HCT116 (cell line): ENCODE data around the gene CAPN1. TPM values are rescaled to one million over a fixed set of nuclear protein-coding genes. Genes with fewer than 3 reads are reported as not detected.

ENCODE experiments used
- ATAC-seq: fragments of 200-7000 bp; cut with Tn5 transposase; 2 replicates; pipeline ENCODE4 v1.9.1; 2020; ENCODE audit warnings: mild to moderate bottlenecking, moderate library complexity
- BruUV-seq: library from RNA; stranded (reverse); fragments of 400-500 nt; replicated peaks from 2 replicates; lab custom pipeline; 2021; lab: Mats Ljungman, UMichigan
- CTCF ChIA-PET: fragments of 300-600 bp; sonication (Branson Sonifier 250); formaldehyde crosslinking; loops from one replicate; lab custom pipeline; 2021; ENCODE audit warnings: antibody characterized with exemption; lab: Charles Lee
- POLR2A ChIA-PET: fragments of 300-600, 350-600 bp; sonication (Branson Sonifier 250); formaldehyde crosslinking; loops from one replicate; lab custom pipeline; 2021; ENCODE audit warnings: antibody characterized with exemption; lab: Charles Lee
- RAD21 ChIA-PET, 2 experiments: fragments of 300-600 bp; sonication (Branson Sonifier 250); formaldehyde crosslinking; loops; one replicate each; lab custom pipeline; 2023; ENCODE audit warnings: low total read pairs in 2 of 2; ENCODE audit not compliant: uncharacterized antibody in 2 of 2, unreplicated experiment in 2 of 2, low non-redundant PET in 1 of 2; lab: Charles Lee
- DNase-seq: peaks from one replicate; pipeline ENCODE4 v3.0.0-alpha.2; 2010; ENCODE audit warnings: low read depth, low spot score
- H2AFZ ChIP-seq: fragments of 200-600 bp; shearing (Covaris generic), sonication (generic); 2 replicates; pipeline ENCODE4 v1.6.1; 2017; ENCODE audit warnings: low read depth, mixed run types, mixed read lengths, antibody characterized with exemption, low read length; ENCODE audit not compliant: poor library complexity, severe bottlenecking
- H3K27ac ChIP-seq: 2 replicates; pipeline ENCODE4 v1.5.1; 2012; ENCODE audit warnings: low read depth, low read length
- H3K27me3 ChIP-seq: fragments of 200-600 bp; sonication (generic); 2 replicates; pipeline ENCODE4 v1.6.1; 2016; ENCODE audit warnings: mixed run types, low read length, mixed read lengths; ENCODE audit not compliant: insufficient read depth
- H3K36me3 ChIP-seq, 2 experiments: fragments of 200-500 bp in 1 of 2; fragments of 200-600 bp in 1 of 2; sonication (Bioruptor generic) in 1 of 2; sonication (generic) in 1 of 2; 2 replicates each; pipeline versions ENCODE4 v1.5.1 to v1.6.1; 2014 to 2016; ENCODE audit warnings: low read length in 2 of 2, inconsistent platforms in 1 of 2, mixed read lengths in 1 of 2, mixed run types in 1 of 2; ENCODE audit not compliant: insufficient read depth in 2 of 2, control insufficient read depth in 1 of 2
- H3K4me1 ChIP-seq, 2 experiments: fragments of 200-600 bp in 1 of 2; sonication (generic) in 1 of 2; 2 replicates each; pipeline versions ENCODE4 v1.5.1 to v1.6.1; 2012 to 2017; ENCODE audit warnings: low read length in 2 of 2, inconsistent platforms in 1 of 2, mild to moderate bottlenecking in 1 of 2, mixed read lengths in 1 of 2, mixed run types in 1 of 2, moderate library complexity in 1 of 2; ENCODE audit not compliant: insufficient read depth in 2 of 2, control insufficient read depth in 1 of 2
- H3K4me2 ChIP-seq: fragments of 200-600 bp; sonication (generic); 2 replicates; pipeline ENCODE4 v1.6.1; 2017; ENCODE audit warnings: mixed run types, low read length, mixed read lengths
- H3K4me3 ChIP-seq, 2 experiments: fragments of 200-600 bp in 1 of 2; sonication (generic) in 1 of 2; replicated peaks in 1 of 2; 2 replicates each; pipeline ENCODE4 v1.5.1; 2011 to 2016; ENCODE audit warnings: low read length in 2 of 2, control low read depth in 1 of 2, low read depth in 1 of 2, mild to moderate bottlenecking in 1 of 2, mixed read lengths in 1 of 2, mixed run types in 1 of 2
- H3K79me2 ChIP-seq: fragments of 200-600 bp; sonication (generic); 2 replicates; pipeline ENCODE4 v1.6.1; 2017; ENCODE audit warnings: mild to moderate bottlenecking, mixed run types, low read length, moderate library complexity, mixed read lengths; ENCODE audit not compliant: insufficient read depth
- H3K9ac ChIP-seq: fragments of 200-600 bp; sonication (generic); 2 replicates; pipeline ENCODE4 v1.6.1; 2016; ENCODE audit warnings: low read length, mixed read lengths
- H3K9me2 ChIP-seq: fragments of 200-600 bp; sonication (generic), shearing (Covaris generic); 2 replicates; pipeline ENCODE4 v1.6.1; 2017; ENCODE audit warnings: mixed run types, mild to moderate bottlenecking, moderate library complexity; ENCODE audit not compliant: insufficient read depth
- H3K9me3 ChIP-seq, 2 experiments: fragments of 200-500 bp in 1 of 2; fragments of 200-600 bp in 1 of 2; sonication (Bioruptor generic) in 1 of 2; sonication (generic) in 1 of 2; 2 replicates each; pipeline ENCODE4 v1.6.1; 2014 to 2017; ENCODE audit warnings: low read length in 2 of 2, mixed read lengths in 2 of 2, inconsistent platforms in 1 of 2, low read depth in 1 of 2, mild to moderate bottlenecking in 1 of 2, mixed run types in 1 of 2, moderate library complexity in 1 of 2; ENCODE audit not compliant: control insufficient read depth in 1 of 2, insufficient read depth in 1 of 2
- H4K20me1 ChIP-seq: fragments of 200-600 bp; sonication (generic), shearing (Covaris generic); 2 replicates; pipeline ENCODE4 v1.6.1; 2017; ENCODE audit warnings: mixed run types, mild to moderate bottlenecking, moderate library complexity; ENCODE audit not compliant: insufficient read depth
- EGR1 ChIP-seq: IDR thresholded peaks from 2 replicates; pipeline ENCODE4 v1.6.1; 2012; ENCODE audit warnings: low read depth
- EZH2 ChIP-seq: fragments of 200-600 bp; sonication (generic); IDR thresholded peaks from 2 replicates; pipeline ENCODE4 v1.6.1; 2017; ENCODE audit warnings: antibody characterized with exemption, mixed run types
- EZH2phosphoT487 ChIP-seq: fragments of 200-600 bp; IDR thresholded peaks from 2 replicates; pipeline ENCODE4 v1.6.1; 2018; ENCODE audit warnings: antibody characterized with exemption, borderline replicate concordance
- FOSL1 ChIP-seq: IDR thresholded peaks from 2 replicates; pipeline ENCODE4 v1.6.1; 2012; ENCODE audit warnings: low read depth
- JUND ChIP-seq: IDR thresholded peaks from 2 replicates; pipeline ENCODE4 v1.6.1; 2012
- POLR2A ChIP-seq: IDR thresholded peaks from 2 replicates; pipeline ENCODE4 v1.7.0; 2011; ENCODE audit warnings: borderline replicate concordance; ENCODE audit not compliant: insufficient read depth, insufficient read length; ENCODE audit errors: extremely low read depth
- POLR2AphosphoS5 ChIP-seq: IDR thresholded peaks from 2 replicates; pipeline ENCODE4 v1.6.1; 2011; ENCODE audit warnings: mild to moderate bottlenecking, low read depth, low read length, moderate library complexity
- RAD21 ChIP-seq: IDR thresholded peaks from 2 replicates; pipeline ENCODE4 v1.6.1; 2012; ENCODE audit warnings: low read depth, mild to moderate bottlenecking
- SP1 ChIP-seq: IDR thresholded peaks from 2 replicates; pipeline ENCODE4 v1.6.1; 2012; ENCODE audit warnings: low read depth
- SRF ChIP-seq: IDR thresholded peaks from 2 replicates; pipeline ENCODE4 v1.6.1; 2012; ENCODE audit warnings: low read depth
- ZFX ChIP-seq: fragments of 450-650 bp; IDR thresholded peaks from 2 replicates; pipeline ENCODE4 v1.6.1; 2017
- ZNF274 ChIP-seq: fragments of 200-500 bp; sonication (Bioruptor generic); IDR thresholded peaks from 2 replicates; pipeline ENCODE4 v1.6.1; 2014; ENCODE audit warnings: mild to moderate bottlenecking, low read depth, low read length, inconsistent platforms
- intact Hi-C: fragments of 100-400 bp; cut with micrococcal nuclease; formaldehyde crosslinking; loops from 2 replicates; pipeline ENCODE4 v1.10.0; 2022
- total RNA-seq: library from RNA; stranded (reverse); gene quantifications from one replicate; pipeline ENCODE4 v1.2.1, GENCODE V29; 2021; ENCODE audit not compliant: unreplicated experiment
- TF ChIP-seq, protein P1 (sequence below): IDR thresholded peaks from 2 replicates; pipeline ENCODE4 v1.6.1; 2011; ENCODE audit warnings: mild to moderate bottlenecking, low read length, moderate library complexity; ENCODE audit not compliant: insufficient replicate concordance; ENCODE audit errors: extremely low read depth
- TF ChIP-seq, protein P2 (sequence below): IDR thresholded peaks from 2 replicates; pipeline ENCODE4 v1.6.1; 2012

CAPN1 gene
- total RNA-seq, 1 experiment from 2014 or later: 279 TPM

DNA sequence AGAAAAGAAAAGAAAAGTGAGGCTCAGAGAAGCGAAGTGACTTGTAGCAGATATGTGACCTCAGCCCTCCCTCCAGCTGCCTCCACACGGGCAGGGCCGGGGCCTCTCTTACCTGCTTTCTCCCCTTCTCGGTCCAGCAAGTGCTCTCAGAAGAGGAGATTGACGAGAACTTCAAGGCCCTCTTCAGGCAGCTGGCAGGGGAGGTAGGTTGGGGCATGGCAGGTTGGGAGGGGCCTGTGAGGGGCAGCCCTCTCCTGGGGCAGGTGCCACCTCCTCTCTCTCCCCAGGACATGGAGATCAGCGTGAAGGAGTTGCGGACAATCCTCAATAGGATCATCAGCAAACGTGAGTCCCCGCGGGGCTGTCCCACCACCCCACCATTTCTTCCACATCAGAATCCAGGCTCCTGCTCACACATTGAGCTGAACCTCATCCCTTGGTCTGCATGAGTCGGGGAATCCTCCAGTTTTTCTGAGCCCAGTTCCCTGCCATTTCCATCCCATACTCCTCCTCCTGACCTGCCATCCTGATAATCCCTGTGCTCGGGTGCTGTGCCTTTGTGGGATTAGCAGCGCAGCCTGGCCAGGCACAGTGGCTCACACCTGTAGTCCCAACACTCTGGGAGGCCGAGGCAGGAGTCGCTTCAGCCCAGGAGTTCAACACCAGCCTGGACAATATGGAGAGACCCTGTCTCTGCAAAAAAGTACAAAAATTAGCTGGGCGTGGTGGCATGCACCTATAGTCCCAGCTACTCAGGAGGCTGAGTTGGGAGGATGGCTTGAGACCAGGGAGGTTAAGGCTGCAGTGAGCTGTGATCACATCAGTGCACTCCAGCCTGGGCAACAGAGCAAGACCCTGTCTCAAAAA lies 26.4 kb downstream of the CAPN1 start:
- Histone ChIP-seq H3K9ac (no peak overlapping the region), H2AFZ (no peak overlapping the region), H3K27me3 (no peaks in the 10 kb centered on the region), H3K4me3 (no peak overlapping the region), H3K36me3 (peaks cover 17 to 62% of the 10 kb centered on the region in 2 experiments), H3K79me2 (no peaks in the 10 kb centered on the region), H3K9me2 (no peaks in the 10 kb centered on the region), H3K4me1 (peaks cover 0 to 3% of the 10 kb centered on the region in 2 experiments; a peak in 1 of 4 replicates), H3K4me2 (no peak overlapping the region), H3K27ac (no peak overlapping the region), H4K20me1 (no peaks in the 10 kb centered on the region), H3K9me3 (no peaks in the 10 kb centered on the region)
- ATAC-seq: no peak
- intact Hi-C loops: no loop called here
- BruUV-seq: no TSS peak
- TF ChIP-seq JUND (no peak), EZH2phosphoT487 (no peak), SP1 (no peak), ZFX (no peak), FOSL1 (no peak)
- ChIA-PET RAD21 (no interaction called here), POLR2A (no interaction called here), CTCF (interaction anchor here (0.7 kb wide), 1 partner anchor 27 kb away, joined by 3 read pairs; the partner anchor contains the start of gene CAPN1)
- DNase-seq: no peak

DNA sequence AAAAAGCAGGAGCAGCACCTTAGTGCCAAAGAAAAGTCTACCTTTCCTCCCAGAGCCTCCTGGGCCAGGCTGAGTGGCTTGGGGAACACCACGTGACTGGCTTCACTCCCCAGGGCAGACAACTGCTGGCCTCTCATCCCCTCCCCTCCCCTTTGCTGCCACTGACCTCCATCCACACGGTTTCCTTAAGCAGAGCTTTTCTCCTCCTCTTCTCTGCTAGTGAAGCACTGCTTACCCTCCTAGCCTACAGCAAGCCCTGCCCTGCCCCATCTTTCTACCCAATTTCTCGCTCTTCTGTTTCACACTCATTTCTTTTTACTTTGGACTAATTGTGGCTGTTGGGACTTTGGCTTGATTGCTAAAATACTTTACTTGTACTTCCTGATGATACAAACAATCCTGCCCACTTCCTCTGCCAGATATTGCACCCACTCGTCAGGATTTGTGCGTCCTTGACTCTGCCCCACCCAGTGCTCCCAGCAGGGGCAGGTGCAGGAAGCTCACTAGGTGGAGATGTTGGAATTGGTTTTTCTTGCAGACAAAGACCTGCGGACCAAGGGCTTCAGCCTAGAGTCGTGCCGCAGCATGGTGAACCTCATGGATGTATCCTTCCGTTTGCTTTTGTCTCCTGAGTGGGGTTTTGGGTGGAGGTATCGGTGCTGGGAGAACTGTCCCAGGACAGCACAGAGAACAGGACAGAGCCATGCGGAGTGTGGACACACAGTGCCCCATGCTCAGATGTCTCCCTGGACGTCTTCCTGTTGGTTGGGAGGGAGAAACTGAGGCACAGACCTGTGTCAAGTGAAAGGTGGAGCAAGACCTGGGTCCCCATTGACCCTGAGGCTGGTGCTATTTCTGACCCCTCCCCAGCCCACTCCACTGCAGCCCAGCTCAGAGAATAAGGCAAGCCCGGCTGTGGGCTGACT lies 27.3 kb downstream of the CAPN1 start:
- Histone ChIP-seq H3K27ac (no peak overlapping the region), H3K4me1 (peaks cover 0 to 8% of the 10 kb centered on the region in 2 experiments; a peak in 1 of 4 replicates), H3K4me3 (no peak overlapping the region), H3K9ac (no peak overlapping the region), H3K9me3 (no peaks in the 10 kb centered on the region), H2AFZ (no peak overlapping the region), H3K9me2 (no peaks in the 10 kb centered on the region), H4K20me1 (no peaks in the 10 kb centered on the region), H3K27me3 (no peaks in the 10 kb centered on the region), H3K36me3 (peaks cover 17 to 62% of the 10 kb centered on the region in 2 experiments), H3K4me2 (no peak overlapping the region), H3K79me2 (no peaks in the 10 kb centered on the region)
- RAD21 ChIA-PET: no interaction called here
- no peak for ATAC-seq
- no TSS peak for BruUV-seq
- intact Hi-C loops: no loop called here
- POLR2A ChIA-PET: no interaction called here
- no peak for DNase-seq
- TF ChIP-seq SRF: no peak
- TF ChIP-seq, protein P1, sequence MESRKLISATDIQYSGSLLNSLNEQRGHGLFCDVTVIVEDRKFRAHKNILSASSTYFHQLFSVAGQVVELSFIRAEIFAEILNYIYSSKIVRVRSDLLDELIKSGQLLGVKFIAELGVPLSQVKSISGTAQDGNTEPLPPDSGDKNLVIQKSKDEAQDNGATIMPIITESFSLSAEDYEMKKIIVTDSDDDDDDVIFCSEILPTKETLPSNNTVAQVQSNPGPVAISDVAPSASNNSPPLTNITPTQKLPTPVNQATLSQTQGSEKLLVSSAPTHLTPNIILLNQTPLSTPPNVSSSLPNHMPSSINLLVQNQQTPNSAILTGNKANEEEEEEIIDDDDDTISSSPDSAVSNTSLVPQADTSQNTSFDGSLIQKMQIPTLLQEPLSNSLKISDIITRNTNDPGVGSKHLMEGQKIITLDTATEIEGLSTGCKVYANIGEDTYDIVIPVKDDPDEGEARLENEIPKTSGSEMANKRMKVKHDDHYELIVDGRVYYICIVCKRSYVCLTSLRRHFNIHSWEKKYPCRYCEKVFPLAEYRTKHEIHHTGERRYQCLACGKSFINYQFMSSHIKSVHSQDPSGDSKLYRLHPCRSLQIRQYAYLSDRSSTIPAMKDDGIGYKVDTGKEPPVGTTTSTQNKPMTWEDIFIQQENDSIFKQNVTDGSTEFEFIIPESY: no peak
- TF ChIP-seq, protein P2, sequence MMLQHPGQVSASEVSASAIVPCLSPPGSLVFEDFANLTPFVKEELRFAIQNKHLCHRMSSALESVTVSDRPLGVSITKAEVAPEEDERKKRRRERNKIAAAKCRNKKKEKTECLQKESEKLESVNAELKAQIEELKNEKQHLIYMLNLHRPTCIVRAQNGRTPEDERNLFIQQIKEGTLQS: no peak
- no peak for TF ChIP-seq RAD21
- no peak for TF ChIP-seq JUND
- no peak for TF ChIP-seq POLR2A
- TF ChIP-seq EGR1: no peak
- TF ChIP-seq ZNF274: no peak
- no peak for TF ChIP-seq POLR2AphosphoS5
- TF ChIP-seq EZH2: no peak
- CTCF ChIA-PET: no interaction called here
